CD1c-positive myeloid dendritic cell (primary cell): ENCODE measurements around the gene COPS4.
A peak's percentile ranks its signal among the peaks of the same experiment; 100 is the strongest.

Experiments used
- DNase-seq: peaks from one replicate; pipeline ENCODE4 v3.0.0-alpha.2; 2016; ENCODE audit errors: extremely low spot score

Gene COPS4

DNA sequence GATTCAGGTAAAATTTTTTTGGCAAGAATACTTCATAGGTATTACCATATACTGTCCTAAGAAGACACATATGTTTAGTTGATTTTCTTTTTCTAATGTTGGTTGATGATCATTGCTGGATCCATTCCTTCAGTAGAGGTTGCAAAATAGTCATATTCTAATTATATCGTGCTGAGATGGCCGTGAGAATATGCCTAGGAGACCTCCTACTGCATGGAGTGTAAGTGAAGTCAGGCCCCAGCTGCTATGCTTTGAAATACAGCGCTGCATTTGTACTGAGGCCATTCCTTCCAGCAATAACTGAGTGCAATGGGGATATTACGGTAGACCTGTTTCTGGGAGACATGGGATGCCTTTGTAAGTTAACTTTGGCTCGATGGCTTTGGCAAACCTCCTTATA is 86.3 kb downstream of the COPS4 start:
- DNase-seq = no peak

DNA sequence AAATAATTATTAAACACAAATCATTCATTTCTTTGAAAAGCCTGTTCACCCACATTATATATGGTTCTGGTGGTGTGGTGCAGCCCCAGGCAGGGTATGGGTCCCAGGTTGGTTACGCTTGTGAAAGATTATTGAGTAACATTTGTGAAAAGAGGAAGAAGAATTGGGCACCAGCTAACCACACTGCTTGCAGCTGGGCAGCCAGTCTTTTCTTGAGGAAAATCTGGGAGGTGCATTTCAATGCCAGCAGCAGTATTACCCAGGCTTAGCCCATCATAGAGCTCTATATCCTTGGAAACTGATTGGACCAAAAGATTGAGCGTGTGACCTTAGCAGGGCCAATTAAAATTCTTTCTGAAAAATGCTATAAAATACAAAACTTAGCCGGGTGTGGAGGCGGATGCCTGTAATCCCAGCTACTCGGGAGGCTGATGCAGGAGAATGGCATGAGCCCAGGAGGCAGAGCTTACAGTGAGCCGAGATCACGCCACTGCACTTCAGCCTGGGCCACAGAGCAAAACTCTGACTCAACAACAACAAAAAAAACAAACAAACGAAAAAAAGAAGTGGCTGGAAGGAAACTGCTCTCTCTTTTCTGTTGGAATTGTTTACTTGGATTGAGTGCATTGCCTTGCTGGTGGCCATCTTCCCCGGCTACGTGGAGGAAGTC is 89.3 kb downstream of the COPS4 start:
- DNase-seq = peak; percentile 85
